ENCODE measurements around the gene CLBA1.

The CLBA1 gene

GRCh38 chr14:105039458-105040205, 54.0 kb downstream of the CLBA1 start:
- DNase-seq (ENCODE audit: insufficient read length, low spot score) (no peak), FAIRE-seq (no peak)
- no peak for TF ChIP-seq CTCF (IDR thresholded peaks at IDR 0.05; ENCODE audit: insufficient read depth, missing control alignments)

- FAIRE-seq (no peak), DNase-seq (ENCODE audit: insufficient read length, low spot score) (no peak)
- no peak for TF ChIP-seq CTCF (IDR thresholded peaks at IDR 0.05; ENCODE audit: insufficient read depth, missing control alignments)
Observed at GRCh38 chr14:105041841-105042765, 56.5 kb downstream of the CLBA1 start.

- FAIRE-seq (no peak), DNase-seq (ENCODE audit: insufficient read length, low spot score) (no peak)
- TF ChIP-seq CTCF (IDR thresholded peaks at IDR 0.05; ENCODE audit: insufficient read depth, missing control alignments): no peak
Observed at GRCh38 chr14:105042813-105043212, 57.2 kb downstream of the CLBA1 start.

GRCh38 chr14:105043641-105044040, 58.1 kb downstream of the CLBA1 start:
- DNase-seq (ENCODE audit: insufficient read length, low spot score): no peak
- no peak for TF ChIP-seq CTCF (IDR thresholded peaks at IDR 0.05; ENCODE audit: insufficient read depth, missing control alignments)
- FAIRE-seq: no peak

All from D721Med (cell line).